ENCODE results near the gene FCER1G. TPM values are rescaled to one million over a fixed set of nuclear protein-coding genes. Genes with fewer than 3 reads are reported as not detected.

The FCER1G gene
- total and polyA plus RNA-seq, 10 donors = 148 to 402 (median 243) TPM

DNA sequence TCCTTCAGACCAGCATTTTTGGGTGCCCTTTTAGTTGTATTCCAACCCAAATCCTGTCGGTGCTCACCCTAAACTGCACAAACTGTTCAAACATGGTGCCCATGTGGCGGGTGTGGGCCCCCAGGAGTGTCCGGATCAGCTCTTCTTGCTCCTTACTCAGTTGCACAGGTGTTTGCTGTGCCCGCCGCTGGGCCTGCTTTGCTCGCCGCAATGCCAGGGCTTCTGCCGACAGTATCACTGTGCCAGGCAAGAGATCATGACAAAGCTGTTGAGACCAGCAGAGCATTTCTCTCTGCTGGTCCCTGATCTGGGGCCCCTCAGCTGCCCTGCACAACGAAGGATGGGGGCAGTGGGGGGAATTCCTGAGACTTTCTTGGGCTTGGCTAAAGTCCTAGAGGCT lies 18.0 kb downstream of the FCER1G start:
- Histone ChIP-seq H3K36me3 (peaks cover 0 to 32% (median 18%) of the 10 kb centered on the region in 6 donors), H3K27ac (no peak overlapping the region), H3K4me1 (peaks cover 0 to 5% (median under 1%) of the 10 kb centered on the region in 6 donors), H3K27me3 (replicated peaks in 1 of 7) (peaks cover 0 to 6% (median 0%) of the 10 kb centered on the region in 7 donors), H3K9me3 (no peaks in the 10 kb centered on the region), H3K4me3 (no peak overlapping the region)
- intact Hi-C loops (cut with DNase I; ENCODE audit: low total_unique reads) = no loop called here
- TF ChIP-seq POLR2AphosphoS5 (IDR thresholded peaks at IDR 0.05) (no peak), CTCF (IDR thresholded peaks at IDR 0.05 in 8 of 11, conservative IDR thresholded peaks at IDR 0.05 in 3 of 11) (no peak), POLR2A (IDR thresholded peaks at IDR 0.05) (no peak)
- no peak for DNase-seq
- 86 to 89% (median 88%) methylated on average over 9 of the region's 9 CpGs for WGBS, 5 donors

GRCh38 chr1:161235957-161236775 lies 21.1 kb downstream of the FCER1G start:
- intact Hi-C loops (cut with DNase I; ENCODE audit: low total_unique reads) = no loop called here
- no peak for DNase-seq
- no peak for TF ChIP-seq POLR2AphosphoS5 (IDR thresholded peaks at IDR 0.05)
- no peak for TF ChIP-seq CTCF (IDR thresholded peaks at IDR 0.05 in 8 of 11, conservative IDR thresholded peaks at IDR 0.05 in 3 of 11)
- TF ChIP-seq POLR2A (IDR thresholded peaks at IDR 0.05) = no peak
- H3K27me3 ChIP-seq (replicated peaks in 1 of 7) = peaks cover 0 to 6% (median 0%) of the 10 kb centered on the region in 7 donors
- peaks cover 0 to 1% (median 0%) of the 10 kb centered on the region in 6 donors for H3K36me3 ChIP-seq
- H3K27ac ChIP-seq = no peak overlapping the region
- no peak overlapping the region for H3K4me3 ChIP-seq
- no peaks in the 10 kb centered on the region for H3K4me1 ChIP-seq
- H3K9me3 ChIP-seq = no peaks in the 10 kb centered on the region
- WGBS, 5 donors = 77 to 83% (median 83%) methylated on average over 5 of the region's 5 CpGs

DNA sequence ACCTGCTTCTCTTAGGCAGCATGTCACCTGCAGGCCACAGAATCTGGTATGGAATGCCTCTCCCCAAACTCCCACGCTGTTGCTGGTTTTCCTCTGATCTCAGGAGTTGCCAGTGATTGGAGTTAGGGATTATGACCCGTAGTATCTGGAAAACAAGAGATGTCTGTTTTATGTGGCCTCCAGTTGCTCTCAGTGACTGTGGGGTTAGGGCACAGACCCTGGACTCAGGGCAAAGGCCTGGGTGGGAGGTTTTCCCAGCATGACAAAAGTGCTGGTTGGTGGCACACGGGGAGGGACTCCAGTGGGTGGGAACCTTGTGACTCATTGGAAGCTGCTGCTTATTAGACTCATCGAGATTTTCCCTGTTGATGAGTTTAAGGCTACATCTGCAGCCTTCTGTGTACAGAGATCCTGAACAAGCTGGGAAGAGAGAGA lies 23.0 kb downstream of the FCER1G start, which contains the start of gene NR1I3:
NR1I3 (minus strand) TSS at position 165 of the 435 bp plus-strand sequence. CDS start 1,638 bp downstream, outside the sequence.
- H3K27me3 ChIP-seq (replicated peaks in 1 of 7) = peaks cover 0 to 6% (median 0%) of the 10 kb centered on the region in 7 donors
- intact Hi-C loops (cut with DNase I; ENCODE audit: low total_unique reads) = no loop called here
- no peaks in the 10 kb centered on the region for H3K36me3 ChIP-seq
- no peak within 1 kb of the TSS for H3K4me3 ChIP-seq
- peaks cover 0 to 3% (median 0%) of the 10 kb centered on the region in 6 donors for H3K4me1 ChIP-seq
- 75 to 81% (median 78%) methylated on average over 4 of the region's 4 CpGs for WGBS, 5 donors
- TF ChIP-seq CTCF (IDR thresholded peaks at IDR 0.05 in 8 of 11, conservative IDR thresholded peaks at IDR 0.05 in 3 of 11) (no peak), POLR2A (IDR thresholded peaks at IDR 0.05) (no peak), POLR2AphosphoS5 (IDR thresholded peaks at IDR 0.05) (no peak)
- no peak within 1 kb of the TSS for H3K27ac ChIP-seq
- DNase-seq = no peak
- no peaks in the 10 kb centered on the region for H3K9me3 ChIP-seq

- DNase-seq = no peak
- H3K27me3 ChIP-seq (replicated peaks in 1 of 7) = no peaks in the 10 kb centered on the region
- WGBS, 5 donors = 54 to 84% (median 67%) methylated on average over 3 of the region's 3 CpGs
- peaks cover 0 to 3% (median 0%) of the 10 kb centered on the region in 6 donors for H3K4me1 ChIP-seq
- no peak overlapping the region for H3K27ac ChIP-seq
- H3K9me3 ChIP-seq = no peaks in the 10 kb centered on the region
- no peak overlapping the region for H3K4me3 ChIP-seq
- TF ChIP-seq POLR2A (IDR thresholded peaks at IDR 0.05) (no peak), POLR2AphosphoS5 (IDR thresholded peaks at IDR 0.05) (no peak), CTCF (IDR thresholded peaks at IDR 0.05 in 8 of 11, conservative IDR thresholded peaks at IDR 0.05 in 3 of 11) (no peak)
- intact Hi-C loops (cut with DNase I; ENCODE audit: low total_unique reads) = no loop called here
- no peaks in the 10 kb centered on the region for H3K36me3 ChIP-seq
These were observed 26.6 kb downstream of the FCER1G start for GRCh38 chr1:161241682-161242081.
